ENCODE data around the gene GPR146.

The GPR146 gene

DNA sequence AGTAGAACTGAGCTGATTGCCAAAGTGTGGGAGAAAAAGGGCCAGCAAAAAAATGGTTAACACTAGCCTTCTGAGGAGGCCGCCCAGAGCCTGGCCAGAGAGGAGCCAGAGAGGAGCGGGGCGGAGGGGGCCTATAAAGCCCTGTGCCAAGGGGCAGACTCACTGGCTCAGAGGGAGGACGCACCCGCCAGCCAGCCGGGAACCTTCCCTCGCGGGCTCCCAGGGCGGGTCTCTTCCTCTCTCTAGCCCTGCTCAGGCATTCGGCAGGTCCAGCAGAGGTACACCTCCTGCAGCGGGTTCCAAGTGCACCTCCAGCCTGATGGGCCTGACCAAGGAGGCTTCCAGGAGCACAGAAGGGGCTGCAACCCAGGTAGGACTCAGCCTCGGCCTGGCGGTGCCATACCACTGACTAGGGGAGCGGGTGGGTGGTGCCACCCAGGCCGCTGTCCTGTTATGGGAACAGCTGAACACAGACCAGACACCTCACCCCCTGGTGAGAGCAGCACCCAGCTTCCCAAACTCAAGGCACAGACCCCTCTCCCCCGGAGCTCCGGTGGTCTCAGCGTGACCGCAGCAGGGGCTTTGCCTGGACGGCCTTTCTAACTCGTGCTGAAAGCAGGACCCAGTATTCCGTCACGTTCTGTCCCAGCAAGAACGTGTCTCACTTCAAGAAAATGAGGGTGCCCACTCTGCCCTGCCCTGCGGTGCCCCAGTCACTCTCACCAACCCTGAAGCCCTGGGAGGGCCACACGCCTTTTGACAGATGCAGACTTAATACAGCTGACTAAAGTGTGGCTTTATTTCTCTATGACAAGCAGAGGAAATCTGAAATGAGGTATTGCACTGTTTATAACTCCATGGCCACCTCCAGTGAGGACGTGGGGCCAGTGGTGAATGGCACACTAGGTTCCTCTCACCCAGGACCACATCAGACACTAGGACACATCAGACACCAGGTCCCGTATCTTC lies 43.9 kb downstream of the GPR146 start, which contains the start of gene GPER1:
GPER1 (plus strand) TSS at position 162 of the 969 bp plus-strand sequence. CDS start 3,616 bp downstream, outside the sequence.
- H3K9me3 Mint-ChIP-seq: no peaks in the 10 kb centered on the region
- peaks cover 10% of the 10 kb centered on the region for H3K36me3 Mint-ChIP-seq (ENCODE audit: low read depth)
- H3K27ac Mint-ChIP-seq: peak within 1 kb of the TSS; percentile 54 to 93 (median 84)
- H3K27me3 Mint-ChIP-seq (ENCODE audit: low read depth): peaks cover 8% of the 10 kb centered on the region
- peaks cover 44% of the 10 kb centered on the region for H3K4me1 Mint-ChIP-seq
- peak within 1 kb of the TSS; percentile 85 to 90 (median 88) for H3K4me3 Mint-ChIP-seq
- TF ChIP-seq, protein P1, sequence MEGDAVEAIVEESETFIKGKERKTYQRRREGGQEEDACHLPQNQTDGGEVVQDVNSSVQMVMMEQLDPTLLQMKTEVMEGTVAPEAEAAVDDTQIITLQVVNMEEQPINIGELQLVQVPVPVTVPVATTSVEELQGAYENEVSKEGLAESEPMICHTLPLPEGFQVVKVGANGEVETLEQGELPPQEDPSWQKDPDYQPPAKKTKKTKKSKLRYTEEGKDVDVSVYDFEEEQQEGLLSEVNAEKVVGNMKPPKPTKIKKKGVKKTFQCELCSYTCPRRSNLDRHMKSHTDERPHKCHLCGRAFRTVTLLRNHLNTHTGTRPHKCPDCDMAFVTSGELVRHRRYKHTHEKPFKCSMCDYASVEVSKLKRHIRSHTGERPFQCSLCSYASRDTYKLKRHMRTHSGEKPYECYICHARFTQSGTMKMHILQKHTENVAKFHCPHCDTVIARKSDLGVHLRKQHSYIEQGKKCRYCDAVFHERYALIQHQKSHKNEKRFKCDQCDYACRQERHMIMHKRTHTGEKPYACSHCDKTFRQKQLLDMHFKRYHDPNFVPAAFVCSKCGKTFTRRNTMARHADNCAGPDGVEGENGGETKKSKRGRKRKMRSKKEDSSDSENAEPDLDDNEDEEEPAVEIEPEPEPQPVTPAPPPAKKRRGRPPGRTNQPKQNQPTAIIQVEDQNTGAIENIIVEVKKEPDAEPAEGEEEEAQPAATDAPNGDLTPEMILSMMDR (IDR thresholded peaks at IDR 0.05; ENCODE audit: unreplicated experiment in 3 of 3): no peak

DNA sequence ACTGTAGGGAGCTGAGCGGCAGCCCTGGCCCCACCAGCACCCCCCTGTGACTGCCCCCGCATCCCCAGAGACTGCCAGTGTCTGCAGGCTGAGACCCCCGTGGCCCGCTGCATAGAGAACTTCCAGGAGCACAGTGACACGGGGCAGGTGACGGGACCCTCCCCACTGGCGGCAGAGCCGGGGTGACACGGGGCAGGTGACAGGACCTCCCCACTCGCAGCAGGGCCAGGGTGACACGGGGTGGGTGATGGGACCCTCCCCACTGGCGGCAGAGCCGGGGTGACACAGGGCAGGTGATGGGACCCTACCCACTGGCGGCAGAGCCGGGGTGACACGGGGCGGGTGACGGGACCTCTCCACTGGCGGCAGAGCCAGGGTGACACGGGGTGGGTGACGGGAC lies 45.9 kb downstream of the GPR146 start:
- TF ChIP-seq, protein P1 (IDR thresholded peaks at IDR 0.05; ENCODE audit: unreplicated experiment in 3 of 3): no peak
- Mint-ChIP-seq H3K4me1 (peaks cover 58% of the 10 kb centered on the region), H3K4me3 (no peak overlapping the region), H3K27ac (no peak overlapping the region), H3K9me3 (no peaks in the 10 kb centered on the region), H3K36me3 (ENCODE audit: low read depth) (peaks cover 10% of the 10 kb centered on the region), H3K27me3 (ENCODE audit: low read depth) (peaks cover 5% of the 10 kb centered on the region)

DNA sequence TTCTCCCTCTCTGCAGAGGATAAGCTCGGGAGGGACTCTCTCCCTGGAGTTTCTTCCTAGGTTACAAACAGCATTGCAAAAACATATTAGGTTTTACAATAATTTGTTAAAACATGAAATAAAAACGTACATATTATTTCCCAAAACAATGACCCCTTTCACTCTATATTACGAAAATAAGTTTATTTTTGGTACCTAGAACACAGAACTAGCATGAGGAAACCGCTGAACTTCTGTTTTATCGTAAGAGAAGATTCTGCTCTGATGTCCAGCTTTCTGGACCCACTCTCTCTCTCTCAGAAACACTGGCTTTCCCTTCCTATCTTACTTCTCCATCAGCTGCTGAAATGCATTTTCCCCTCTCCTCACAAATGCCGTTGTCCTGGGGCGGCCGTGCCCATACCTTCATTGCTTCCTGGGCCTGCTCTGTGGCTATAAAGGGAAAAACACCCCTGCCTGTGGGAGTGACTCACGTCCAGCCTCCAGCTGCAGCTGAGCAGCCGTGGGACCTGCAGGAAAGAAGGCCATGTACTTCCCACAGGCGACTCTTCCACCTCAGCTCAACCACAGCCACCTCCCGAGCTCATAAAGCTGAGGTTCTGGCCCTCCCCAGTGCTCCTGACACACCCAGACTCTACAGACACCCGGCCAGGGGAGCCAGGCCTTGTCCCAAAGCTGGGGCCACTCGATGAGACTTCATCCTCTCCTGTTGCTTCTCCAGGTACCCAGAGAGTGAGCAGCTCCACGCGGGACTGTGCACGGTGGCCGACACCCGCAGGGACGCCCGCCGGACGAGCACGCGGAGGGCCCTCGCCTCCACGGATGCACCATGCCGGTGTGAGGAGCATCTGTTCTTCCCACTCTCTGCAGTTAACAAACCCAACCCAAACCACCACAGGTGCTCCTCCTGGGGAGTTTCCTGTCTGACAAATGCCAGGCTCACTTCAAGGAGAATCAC lies 46.6 kb downstream of the GPR146 start:
- TF ChIP-seq, protein P1 (IDR thresholded peaks at IDR 0.05; ENCODE audit: unreplicated experiment in 3 of 3): no peak
- Mint-ChIP-seq H3K4me1 (peaks cover 66% of the 10 kb centered on the region), H3K27me3 (ENCODE audit: low read depth) (peaks cover 3% of the 10 kb centered on the region), H3K27ac (peak overlapping the region; percentile 17 to 68 (median 52)), H3K4me3 (peak overlapping the region in 2 of 3 experiments; percentile 9 to 42), H3K36me3 (ENCODE audit: low read depth) (peaks cover 10% of the 10 kb centered on the region), H3K9me3 (no peaks in the 10 kb centered on the region)

DNA sequence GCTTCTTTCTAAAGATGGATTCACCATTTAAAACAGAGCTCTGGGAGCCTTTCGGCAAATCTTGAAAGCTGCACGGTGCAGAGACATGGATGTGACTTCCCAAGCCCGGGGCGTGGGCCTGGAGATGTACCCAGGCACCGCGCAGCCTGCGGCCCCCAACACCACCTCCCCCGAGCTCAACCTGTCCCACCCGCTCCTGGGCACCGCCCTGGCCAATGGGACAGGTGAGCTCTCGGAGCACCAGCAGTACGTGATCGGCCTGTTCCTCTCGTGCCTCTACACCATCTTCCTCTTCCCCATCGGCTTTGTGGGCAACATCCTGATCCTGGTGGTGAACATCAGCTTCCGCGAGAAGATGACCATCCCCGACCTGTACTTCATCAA lies 47.3 kb downstream of the GPR146 start:
- Mint-ChIP-seq H3K4me3 (no peak overlapping the region), H3K4me1 (peaks cover 72% of the 10 kb centered on the region), H3K27ac (peak overlapping the region in 1 of 3 experiments; percentile 68), H3K9me3 (no peaks in the 10 kb centered on the region), H3K36me3 (ENCODE audit: low read depth) (peaks cover 10% of the 10 kb centered on the region), H3K27me3 (ENCODE audit: low read depth) (peaks cover 3% of the 10 kb centered on the region)
- TF ChIP-seq, protein P1 (IDR thresholded peaks at IDR 0.05; ENCODE audit: unreplicated experiment in 3 of 3): no peak

DNA sequence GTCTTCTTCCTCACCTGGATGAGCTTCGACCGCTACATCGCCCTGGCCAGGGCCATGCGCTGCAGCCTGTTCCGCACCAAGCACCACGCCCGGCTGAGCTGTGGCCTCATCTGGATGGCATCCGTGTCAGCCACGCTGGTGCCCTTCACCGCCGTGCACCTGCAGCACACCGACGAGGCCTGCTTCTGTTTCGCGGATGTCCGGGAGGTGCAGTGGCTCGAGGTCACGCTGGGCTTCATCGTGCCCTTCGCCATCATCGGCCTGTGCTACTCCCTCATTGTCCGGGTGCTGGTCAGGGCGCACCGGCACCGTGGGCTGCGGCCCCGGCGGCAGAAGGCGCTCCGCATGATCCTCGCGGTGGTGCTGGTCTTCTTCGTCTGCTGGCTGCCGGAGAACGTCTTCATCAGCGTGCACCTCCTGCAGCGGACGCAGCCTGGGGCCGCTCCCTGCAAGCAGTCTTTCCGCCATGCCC lies 47.9 kb downstream of the GPR146 start:
- peaks cover 72% of the 10 kb centered on the region for H3K4me1 Mint-ChIP-seq
- H3K27me3 Mint-ChIP-seq (ENCODE audit: low read depth): peaks cover 3% of the 10 kb centered on the region
- H3K36me3 Mint-ChIP-seq (ENCODE audit: low read depth): peaks cover 12% of the 10 kb centered on the region
- TF ChIP-seq, protein P1 (IDR thresholded peaks at IDR 0.05; ENCODE audit: unreplicated experiment in 3 of 3): no peak
- H3K9me3 Mint-ChIP-seq: no peaks in the 10 kb centered on the region
- peak overlapping the region in 2 of 3 experiments; percentile 64 to 98 for H3K27ac Mint-ChIP-seq
- peak overlapping the region in 1 of 3 experiments; percentile 29 for H3K4me3 Mint-ChIP-seq
